HG03095 (cell line): ENCODE results near the gene MRPL40.
A peak's percentile ranks its signal among the peaks of the same experiment; 100 is the strongest.

Experiments used
- ATAC-seq: cut with Tn5 transposase; IDR thresholded peaks from one replicate; pipeline ENCODE4 v1.9.1; 2021; ENCODE audit warnings: moderate library complexity; ENCODE audit not compliant: unreplicated experiment

The MRPL40 gene

GRCh38 chr22:19460036-19460435 lies 27.7 kb downstream of the MRPL40 start:
- ATAC-seq: no peak

- no peak for ATAC-seq
These were observed 29.2 kb downstream of the MRPL40 start for GRCh38 chr22:19461506-19461905.

GRCh38 chr22:19463008-19463407 lies 30.7 kb downstream of the MRPL40 start:
- ATAC-seq: no peak

GRCh38 chr22:19463491-19464469 lies 31.4 kb downstream of the MRPL40 start:
- ATAC-seq: no peak

GRCh38 chr22:19464546-19464945 lies 32.2 kb downstream of the MRPL40 start:
- ATAC-seq: no peak

GRCh38 chr22:19464975-19465374 lies 32.6 kb downstream of the MRPL40 start:
- no peak for ATAC-seq

GRCh38 chr22:19466126-19466716 lies 33.9 kb downstream of the MRPL40 start:
- no peak for ATAC-seq

- no peak for ATAC-seq
These were observed 34.8 kb downstream of the MRPL40 start for GRCh38 chr22:19466848-19467752.

GRCh38 chr22:19467912-19468311 lies 35.6 kb downstream of the MRPL40 start:
- no peak for ATAC-seq

GRCh38 chr22:19469421-19469820 lies 37.1 kb downstream of the MRPL40 start:
- no peak for ATAC-seq

- no peak for ATAC-seq
These were observed 37.7 kb downstream of the MRPL40 start for GRCh38 chr22:19470010-19470409.

- no peak for ATAC-seq
These were observed 39.2 kb downstream of the MRPL40 start for GRCh38 chr22:19471572-19471971.

GRCh38 chr22:19472233-19472632 lies 39.9 kb downstream of the MRPL40 start:
- no peak for ATAC-seq

GRCh38 chr22:19473578-19473977 lies 41.2 kb downstream of the MRPL40 start:
- no peak for ATAC-seq

GRCh38 chr22:19476023-19476422 lies 43.7 kb downstream of the MRPL40 start:
- ATAC-seq: no peak

GRCh38 chr22:19477321-19478044 lies 45.1 kb downstream of the MRPL40 start:
- ATAC-seq: no peak

- ATAC-seq: no peak
These were observed 45.9 kb downstream of the MRPL40 start for GRCh38 chr22:19478045-19478900.

GRCh38 chr22:19478901-19479354 lies 46.6 kb downstream of the MRPL40 start, which contains the start of gene UFD1:
UFD1 (minus strand) TSS chr22:19479193; CDS start chr22:19479085, 108 bp downstream.
- peak; percentile 41 for ATAC-seq
